ENCODE data around the gene NUTF2.

The NUTF2 gene

DNA sequence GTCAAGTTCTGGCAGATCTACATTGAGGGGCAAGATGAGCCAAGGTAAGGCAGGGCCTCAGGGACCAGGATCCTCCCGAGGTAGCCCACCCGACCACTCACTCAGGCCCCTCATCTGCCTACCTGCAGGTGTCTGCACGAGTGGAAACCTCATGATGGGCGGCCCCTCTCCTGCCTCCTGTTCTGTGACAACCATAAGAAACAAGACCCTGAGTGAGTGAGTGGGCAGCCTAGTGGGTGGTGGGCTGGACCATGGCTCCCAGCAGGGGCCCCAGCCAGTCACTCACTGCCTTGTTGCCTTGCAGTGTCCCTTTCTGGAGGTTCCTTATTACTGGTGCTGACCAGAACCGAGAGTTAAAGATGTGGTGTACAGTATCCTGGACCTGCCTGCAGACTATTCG is 31.5 kb downstream of the NUTF2 start:
- Histone ChIP-seq H3K4me1 (ENCODE audit: control insufficient read depth, insufficient read depth, low read length) (no peaks in the 10 kb centered on the region), H3K4me3 (ENCODE audit: low read depth, low read length) (no peak overlapping the region), H3K27ac (ENCODE audit: extremely low read depth, low read depth, low read length) (no peak overlapping the region), H3K9me3 (ENCODE audit: control insufficient read depth, insufficient read depth, low read depth, low read length) (no peaks in the 10 kb centered on the region), H3K36me3 (ENCODE audit: control insufficient read depth in 2 of 2, insufficient read depth in 1 of 2, low read length in 2 of 2) (peaks cover 0 to 89% of the 10 kb centered on the region in 2 experiments; a peak in 2 of 3 replicates)
- TF ChIP-seq EGR2 (tag by site-specific recombination; IDR thresholded peaks at IDR 0.05; ENCODE audit: low read depth) (peak; percentile 69), ZNF132 (tag by site-specific recombination; IDR thresholded peaks at IDR 0.05; ENCODE audit: borderline replicate concordance) (no peak), ZNF157 (tag by site-specific recombination; IDR thresholded peaks at IDR 0.05) (no peak), ZNF629 (tag by site-specific recombination; IDR thresholded peaks at IDR 0.05) (no peak), ZNF146 (tag by site-specific recombination; IDR thresholded peaks at IDR 0.05) (no peak), IKZF3 (tag by site-specific recombination; IDR thresholded peaks at IDR 0.05) (no peak), KLF1 (tag by site-specific recombination; IDR thresholded peaks at IDR 0.05) (no peak), ZNF792 (tag by site-specific recombination; IDR thresholded peaks at IDR 0.05) (no peak), ZNF843 (tag by site-specific recombination; IDR thresholded peaks at IDR 0.05) (no peak), ZFHX2 (tag by site-specific recombination; conservative IDR thresholded peaks at IDR 0.05) (peak; percentile 62), ZNF223 (tag by site-specific recombination; IDR thresholded peaks at IDR 0.05) (no peak), ZNF426 (tag by site-specific recombination; IDR thresholded peaks at IDR 0.05) (no peak), HIC1 (tag by site-specific recombination; IDR thresholded peaks at IDR 0.05) (no peak), ZNF530 (tag by site-specific recombination; IDR thresholded peaks at IDR 0.05; ENCODE audit: low read depth) (no peak), ZBTB20 (tag by site-specific recombination; IDR thresholded peaks at IDR 0.05) (no peak)
- TF ChIP-seq, protein P1, sequence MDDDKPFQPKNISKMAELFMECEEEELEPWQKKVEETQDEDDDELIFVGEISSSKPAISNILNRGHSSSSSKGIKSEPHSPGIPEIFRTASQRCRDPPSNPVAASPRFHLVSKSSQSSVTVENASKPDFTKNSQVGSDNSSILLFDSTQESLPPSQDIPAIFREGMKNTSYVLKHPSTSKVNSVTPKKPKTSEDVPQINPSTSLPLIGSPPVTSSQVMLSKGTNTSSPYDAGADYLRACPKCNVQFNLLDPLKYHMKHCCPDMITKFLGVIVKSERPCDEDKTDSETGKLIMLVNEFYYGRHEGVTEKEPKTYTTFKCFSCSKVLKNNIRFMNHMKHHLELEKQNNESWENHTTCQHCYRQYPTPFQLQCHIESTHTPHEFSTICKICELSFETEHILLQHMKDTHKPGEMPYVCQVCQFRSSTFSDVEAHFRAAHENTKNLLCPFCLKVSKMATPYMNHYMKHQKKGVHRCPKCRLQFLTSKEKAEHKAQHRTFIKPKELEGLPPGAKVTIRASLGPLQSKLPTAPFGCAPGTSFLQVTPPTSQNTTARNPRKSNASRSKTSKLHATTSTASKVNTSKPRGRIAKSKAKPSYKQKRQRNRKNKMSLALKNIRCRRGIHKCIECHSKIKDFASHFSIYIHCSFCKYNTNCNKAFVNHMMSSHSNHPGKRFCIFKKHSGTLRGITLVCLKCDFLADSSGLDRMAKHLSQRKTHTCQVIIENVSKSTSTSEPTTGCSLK (tag by site-specific recombination; IDR thresholded peaks at IDR 0.05), result no peak
- ChIA-PET CTCF (interaction anchor here (0.6 to 0.9 kb wide), 3 partner anchors 8 to 306 kb away, joined by 3 to 4 read pairs (median 3); no protein-coding TSS in a partner anchor), POLR2A (no interaction called here)

DNA sequence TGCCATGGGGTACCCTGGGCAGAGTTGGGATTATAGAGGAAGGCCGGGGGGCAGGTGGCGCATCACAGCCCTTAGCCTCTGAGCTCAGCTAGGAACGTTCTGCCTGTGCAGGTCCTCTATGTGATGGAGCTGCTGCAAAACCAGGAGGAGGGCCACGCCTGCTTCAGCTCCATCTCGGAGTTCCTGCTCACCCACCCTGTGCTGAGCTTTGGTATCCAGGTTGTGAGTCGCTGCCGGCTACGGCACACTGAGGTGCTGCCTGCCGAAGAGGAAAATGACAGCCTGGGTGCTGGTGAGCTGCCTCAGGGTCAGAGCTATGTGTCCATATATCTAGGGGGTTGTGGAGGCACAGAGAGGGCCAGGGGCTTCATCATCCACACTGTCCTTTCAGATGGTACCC is 32.1 kb downstream of the NUTF2 start:
- no peak overlapping the region for H3K4me3 ChIP-seq (ENCODE audit: low read depth, low read length)
- POLR2A ChIA-PET, result interaction anchor here (1.2 kb wide), 1 partner anchor 14 kb away, joined by 3 read pairs; no protein-coding TSS in a partner anchor
- H3K27ac ChIP-seq (ENCODE audit: extremely low read depth, low read depth, low read length), result no peak overlapping the region
- no peaks in the 10 kb centered on the region for H3K4me1 ChIP-seq (ENCODE audit: control insufficient read depth, insufficient read depth, low read length)
- CTCF ChIA-PET, result interaction anchor here (0.6 to 0.9 kb wide), 4 partner anchors 9 to 1176 kb away, joined by 3 to 4 read pairs (median 3); no protein-coding TSS in a partner anchor
- H3K9me3 ChIP-seq (ENCODE audit: control insufficient read depth, insufficient read depth, low read depth, low read length), result no peaks in the 10 kb centered on the region
- TF ChIP-seq ZNF600 (tag by site-specific recombination; IDR thresholded peaks at IDR 0.05) (0 out of 2 replicates have a peak, but pooled peaks have one; percentile 33), ZNF202 (tag by site-specific recombination; IDR thresholded peaks at IDR 0.05; ENCODE audit: borderline replicate concordance) (no peak)
- peaks cover 0 to 95% of the 10 kb centered on the region in 2 experiments; a peak in 2 of 3 replicates for H3K36me3 ChIP-seq (ENCODE audit: control insufficient read depth in 2 of 2, insufficient read depth in 1 of 2, low read length in 2 of 2)

DNA sequence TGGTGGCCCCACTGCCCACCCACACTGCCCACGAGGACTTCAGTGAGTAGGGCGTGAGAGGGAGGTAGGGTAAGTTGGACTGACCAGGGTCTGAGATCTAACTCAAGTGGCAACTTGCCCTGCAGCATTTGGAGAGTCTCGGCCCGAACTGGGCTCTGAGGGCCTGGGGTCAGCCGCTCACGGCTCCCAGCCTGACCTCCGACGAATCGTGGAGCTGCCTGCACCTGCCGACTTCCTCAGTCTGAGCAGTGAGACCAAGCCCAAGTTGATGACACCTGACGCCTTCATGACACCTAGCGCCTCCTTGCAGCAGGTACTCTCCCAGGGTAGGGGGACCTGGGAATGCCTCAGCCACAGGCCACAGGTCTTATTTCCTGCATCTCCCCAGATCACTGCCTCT is 32.7 kb downstream of the NUTF2 start:
- Histone ChIP-seq H3K9me3 (ENCODE audit: control insufficient read depth, insufficient read depth, low read depth, low read length) (no peaks in the 10 kb centered on the region), H3K4me1 (ENCODE audit: control insufficient read depth, insufficient read depth, low read length) (no peaks in the 10 kb centered on the region), H3K27ac (ENCODE audit: extremely low read depth, low read depth, low read length) (no peak overlapping the region), H3K36me3 (ENCODE audit: control insufficient read depth in 2 of 2, insufficient read depth in 1 of 2, low read length in 2 of 2) (peaks cover 0 to 99% of the 10 kb centered on the region in 2 experiments; a peak in 2 of 3 replicates), H3K4me3 (ENCODE audit: low read depth, low read length) (no peak overlapping the region)
- ChIA-PET CTCF (interaction anchor here (0.6 to 0.9 kb wide), 2 partner anchors 62 to 1176 kb away, joined by 3 to 4 read pairs; no protein-coding TSS in a partner anchor), POLR2A (interaction anchor here (1.2 kb wide), 1 partner anchor 14 kb away, joined by 3 read pairs; no protein-coding TSS in a partner anchor)
- no peak for TF ChIP-seq ZNF544 (tag by site-specific recombination; IDR thresholded peaks at IDR 0.05)
- TF ChIP-seq ZNF335 (tag by site-specific recombination; conservative IDR thresholded peaks at IDR 0.05), result no peak
